Mucosa of rectum (tissue), 2 donors: ENCODE data around the gene LINGO1.
A peak's percentile ranks its signal among the peaks of the same experiment; 100 is the strongest.

Experiments used
- H3K27ac ChIP-seq, 2 donors: one replicate each; pipeline ENCODE4 v1.7.0; 2013; ENCODE audit warnings: inconsistent platforms in 2 of 2, low read depth in 2 of 2, low read length in 2 of 2
- H3K27me3 ChIP-seq, 2 donors: one replicate each; pipeline ENCODE4 v1.7.0; 2013; ENCODE audit warnings: low read length in 2 of 2; ENCODE audit not compliant: control insufficient read depth in 2 of 2, insufficient read depth in 2 of 2
- H3K36me3 ChIP-seq, 2 donors: one replicate each; pipeline ENCODE4 v1.7.0; 2013; ENCODE audit warnings: low read length in 2 of 2; ENCODE audit not compliant: control insufficient read depth in 2 of 2, insufficient read depth in 2 of 2
- H3K4me1 ChIP-seq, 2 donors: one replicate each; pipeline ENCODE4 v1.7.0; 2013; ENCODE audit warnings: low read length in 2 of 2, mild to moderate bottlenecking in 1 of 2; ENCODE audit not compliant: control insufficient read depth in 2 of 2, insufficient read depth in 2 of 2
- H3K4me3 ChIP-seq, 2 donors: one replicate each; pipeline ENCODE4 v1.7.0; 2013; ENCODE audit warnings: low read length in 2 of 2
- H3K9ac ChIP-seq, 2 donors: one replicate each; pipeline ENCODE4 v1.7.0; 2013; ENCODE audit warnings: low read length in 2 of 2, low read depth in 1 of 2, mild to moderate bottlenecking in 1 of 2
- H3K9me3 ChIP-seq, 2 donors: one replicate each; pipeline ENCODE4 v1.7.0; 2013; ENCODE audit warnings: low read length in 2 of 2; ENCODE audit not compliant: control insufficient read depth in 2 of 2
- donor health status: healthy.
- donor health status: Normal muscosa, but diverticular disease.

Gene LINGO1

GRCh38 chr15:77632534-77633133 is at the start of gene LINGO1:
Gene LINGO1, minus strand, starts transcription at chr15:77632912. Its CDS starts 597 bp downstream, at chr15:77632315.
- Histone ChIP-seq H3K9ac (no peak within 1 kb of the TSS), H3K9me3 (no peaks in the 10 kb centered on the region), H3K27me3 (peaks cover 30 to 45% of the 10 kb centered on the region in 2 donors), H3K36me3 (no peaks in the 10 kb centered on the region), H3K4me1 (peaks cover 8 to 15% of the 10 kb centered on the region in 2 donors), H3K27ac (no peak within 1 kb of the TSS), H3K4me3 (peak within 1 kb of the TSS; percentile 63)

GRCh38 chr15:77681362-77681761 is 48.6 kb upstream of the LINGO1 start:
- Histone ChIP-seq H3K27ac (no peak overlapping the region), H3K36me3 (no peaks in the 10 kb centered on the region), H3K4me1 (no peaks in the 10 kb centered on the region), H3K4me3 (no peak overlapping the region), H3K9me3 (no peaks in the 10 kb centered on the region), H3K27me3 (peaks cover 0 to 4% of the 10 kb centered on the region in 2 donors), H3K9ac (no peak overlapping the region)

- no peaks in the 10 kb centered on the region for H3K9me3 ChIP-seq
- no peak overlapping the region for H3K4me3 ChIP-seq
- peaks cover 4 to 5% of the 10 kb centered on the region in 2 donors for H3K27me3 ChIP-seq
- no peaks in the 10 kb centered on the region for H3K36me3 ChIP-seq
- H3K9ac ChIP-seq, result no peak overlapping the region
- H3K27ac ChIP-seq, result no peak overlapping the region
- no peaks in the 10 kb centered on the region for H3K4me1 ChIP-seq
These were observed 44.1 kb upstream of the LINGO1 start for GRCh38 chr15:77676569-77677375.

- Histone ChIP-seq H3K27me3 (peaks cover 4 to 5% of the 10 kb centered on the region in 2 donors), H3K4me3 (no peak overlapping the region), H3K27ac (no peak overlapping the region), H3K9ac (no peak overlapping the region), H3K4me1 (no peaks in the 10 kb centered on the region), H3K36me3 (no peaks in the 10 kb centered on the region), H3K9me3 (no peaks in the 10 kb centered on the region)
These were observed 43.2 kb upstream of the LINGO1 start for GRCh38 chr15:77675806-77676415.

- Histone ChIP-seq H3K27me3 (peaks cover 4 to 5% of the 10 kb centered on the region in 2 donors), H3K27ac (no peak overlapping the region), H3K9me3 (no peaks in the 10 kb centered on the region), H3K9ac (no peak overlapping the region), H3K4me3 (no peak overlapping the region), H3K4me1 (no peaks in the 10 kb centered on the region), H3K36me3 (no peaks in the 10 kb centered on the region)
These were observed 41.6 kb upstream of the LINGO1 start for GRCh38 chr15:77674327-77674726.

- no peak overlapping the region for H3K27ac ChIP-seq
- H3K27me3 ChIP-seq, result peaks cover 4 to 5% of the 10 kb centered on the region in 2 donors
- H3K9ac ChIP-seq, result no peak overlapping the region
- H3K4me1 ChIP-seq, result no peaks in the 10 kb centered on the region
- H3K36me3 ChIP-seq, result no peaks in the 10 kb centered on the region
- no peaks in the 10 kb centered on the region for H3K9me3 ChIP-seq
- no peak overlapping the region for H3K4me3 ChIP-seq
These were observed 41.2 kb upstream of the LINGO1 start for GRCh38 chr15:77673866-77674265.

- no peaks in the 10 kb centered on the region for H3K9me3 ChIP-seq
- no peak overlapping the region for H3K4me3 ChIP-seq
- no peaks in the 10 kb centered on the region for H3K4me1 ChIP-seq
- peaks cover 3 to 4% of the 10 kb centered on the region in 2 donors for H3K27me3 ChIP-seq
- H3K36me3 ChIP-seq, result no peaks in the 10 kb centered on the region
- no peak overlapping the region for H3K9ac ChIP-seq
- H3K27ac ChIP-seq, result no peak overlapping the region
These were observed 39.4 kb upstream of the LINGO1 start for GRCh38 chr15:77672135-77672534.

GRCh38 chr15:77671362-77672056 is 38.8 kb upstream of the LINGO1 start:
- Histone ChIP-seq H3K9me3 (no peaks in the 10 kb centered on the region), H3K4me3 (no peak overlapping the region), H3K9ac (no peak overlapping the region), H3K36me3 (no peaks in the 10 kb centered on the region), H3K27ac (no peak overlapping the region), H3K4me1 (no peaks in the 10 kb centered on the region), H3K27me3 (peaks cover 4 to 6% of the 10 kb centered on the region in 2 donors)

- Histone ChIP-seq H3K4me3 (no peak overlapping the region), H3K27ac (no peak overlapping the region), H3K27me3 (peaks cover 4 to 6% of the 10 kb centered on the region in 2 donors), H3K9ac (no peak overlapping the region), H3K4me1 (no peaks in the 10 kb centered on the region), H3K36me3 (no peaks in the 10 kb centered on the region), H3K9me3 (no peaks in the 10 kb centered on the region)
These were observed 38.0 kb upstream of the LINGO1 start for GRCh38 chr15:77670558-77671361.
